ENCODE measurements around the gene FOXC2.

GRCh38 chr16:86573646-86574508 is 7.2 kb downstream of the FOXC2 start:
- TF ChIP-seq CTCF (IDR thresholded peaks at IDR 0.05; ENCODE audit: low read length) (no peak), EZH2 (optimal IDR thresholded peaks at IDR 0.05; ENCODE audit: low read depth, low read length) (no peak), EZH2phosphoT487 (IDR thresholded peaks at IDR 0.05; ENCODE audit: low read length) (no peak)
